ENCODE data around the gene NR1H2.

NR1H2 gene

GRCh38 chr19:50358483-50359327, 17.6 kb upstream of the NR1H2 start:
- FAIRE-seq (peak; percentile 77), DNase-seq (ENCODE audit: insufficient read length, low spot score) (peak; percentile 73)
- TF ChIP-seq SPI1 (IDR thresholded peaks at IDR 0.05; ENCODE audit: low read depth, low read length) (no peak), PAX5 (IDR thresholded peaks at IDR 0.05; ENCODE audit: insufficient read depth, low read length, severe bottlenecking) (no peak), POLR2A (IDR thresholded peaks at IDR 0.05; ENCODE audit: low read depth, low read length) (peak; percentile 69; the same call in 1 of the 2 replicates), TAF1 (IDR thresholded peaks at IDR 0.05; ENCODE audit: low read depth, low read length) (0 out of 2 replicates have a peak, but pooled peaks have one; percentile 37), POU2F2 (IDR thresholded peaks at IDR 0.05; ENCODE audit: low read depth, low read length) (peak; percentile 36; the same call in 1 of the 2 replicates), POLR2AphosphoS5 (IDR thresholded peaks at IDR 0.05; ENCODE audit: low read depth, low read length) (peak; percentile 76)

GRCh38 chr19:50359328-50359818, 16.9 kb upstream of the NR1H2 start:
- no peak for TF ChIP-seq POLR2A (IDR thresholded peaks at IDR 0.05; ENCODE audit: low read depth, low read length)
- TF ChIP-seq PAX5 (IDR thresholded peaks at IDR 0.05; ENCODE audit: insufficient read depth, low read length, severe bottlenecking) = no peak
- no peak for TF ChIP-seq TAF1 (IDR thresholded peaks at IDR 0.05; ENCODE audit: low read depth, low read length)
- no peak for TF ChIP-seq POU2F2 (IDR thresholded peaks at IDR 0.05; ENCODE audit: low read depth, low read length)
- no peak for TF ChIP-seq SPI1 (IDR thresholded peaks at IDR 0.05; ENCODE audit: low read depth, low read length)
- no peak for TF ChIP-seq POLR2AphosphoS5 (IDR thresholded peaks at IDR 0.05; ENCODE audit: low read depth, low read length)
- DNase-seq (ENCODE audit: insufficient read length, low spot score) (no peak), FAIRE-seq (no peak)

GRCh38 chr19:50361290-50362029, 14.8 kb upstream of the NR1H2 start:
- no peak for FAIRE-seq
- TF ChIP-seq PAX5 (IDR thresholded peaks at IDR 0.05; ENCODE audit: insufficient read depth, low read length, severe bottlenecking) (no peak), SPI1 (IDR thresholded peaks at IDR 0.05; ENCODE audit: low read depth, low read length) (peak; percentile 64), POLR2AphosphoS5 (IDR thresholded peaks at IDR 0.05; ENCODE audit: low read depth, low read length) (no peak)
- no peak for DNase-seq (ENCODE audit: insufficient read length, low spot score)

GRCh38 chr19:50362030-50362412, 14.2 kb upstream of the NR1H2 start:
- DNase-seq (ENCODE audit: insufficient read length, low spot score) (no peak), FAIRE-seq (no peak)
- no peak for TF ChIP-seq TAF1 (IDR thresholded peaks at IDR 0.05; ENCODE audit: low read depth, low read length)
- no peak for TF ChIP-seq POLR2AphosphoS5 (IDR thresholded peaks at IDR 0.05; ENCODE audit: low read depth, low read length)
- TF ChIP-seq POU2F2 (IDR thresholded peaks at IDR 0.05; ENCODE audit: low read depth, low read length) = no peak
- no peak for TF ChIP-seq SPI1 (IDR thresholded peaks at IDR 0.05; ENCODE audit: low read depth, low read length)

- FAIRE-seq (no peak), DNase-seq (ENCODE audit: insufficient read length, low spot score) (no peak)
- TF ChIP-seq POLR2A (IDR thresholded peaks at IDR 0.05; ENCODE audit: low read depth, low read length) = no peak
- TF ChIP-seq PAX5 (IDR thresholded peaks at IDR 0.05; ENCODE audit: insufficient read depth, low read length, severe bottlenecking) = no peak
- TF ChIP-seq POLR2AphosphoS5 (IDR thresholded peaks at IDR 0.05; ENCODE audit: low read depth, low read length) = no peak
- TF ChIP-seq POU2F2 (IDR thresholded peaks at IDR 0.05; ENCODE audit: low read depth, low read length) = no peak
- TF ChIP-seq SPI1 (IDR thresholded peaks at IDR 0.05; ENCODE audit: low read depth, low read length) = no peak
- no peak for TF ChIP-seq TAF1 (IDR thresholded peaks at IDR 0.05; ENCODE audit: low read depth, low read length)
Observed at GRCh38 chr19:50362656-50363424, 13.4 kb upstream of the NR1H2 start.

GRCh38 chr19:50365434-50366306, 10.6 kb upstream of the NR1H2 start, which contains the start of gene NAPSA:
TSS of gene NAPSA (minus strand) at chr19:50365639. CDS start at chr19:50365621, 18 bp downstream.
- FAIRE-seq = no peak
- TF ChIP-seq PAX5 (IDR thresholded peaks at IDR 0.05; ENCODE audit: insufficient read depth, low read length, severe bottlenecking) (no peak), POLR2A (IDR thresholded peaks at IDR 0.05; ENCODE audit: low read depth, low read length) (no peak), POLR2AphosphoS5 (IDR thresholded peaks at IDR 0.05; ENCODE audit: low read depth, low read length) (no peak), POU2F2 (IDR thresholded peaks at IDR 0.05; ENCODE audit: low read depth, low read length) (no peak), SPI1 (IDR thresholded peaks at IDR 0.05; ENCODE audit: low read depth, low read length) (no peak), TAF1 (IDR thresholded peaks at IDR 0.05; ENCODE audit: low read depth, low read length) (no peak)
- no peak for DNase-seq (ENCODE audit: insufficient read length, low spot score)

GRCh38 chr19:50368649-50369570, 7.3 kb upstream of the NR1H2 start:
- no peak for TF ChIP-seq POLR2A (IDR thresholded peaks at IDR 0.05; ENCODE audit: low read depth, low read length)
- TF ChIP-seq TAF1 (IDR thresholded peaks at IDR 0.05; ENCODE audit: low read depth, low read length) = 0 out of 2 replicates have a peak, but pooled peaks have one; percentile 14
- no peak for TF ChIP-seq SPI1 (IDR thresholded peaks at IDR 0.05; ENCODE audit: low read depth, low read length)
- TF ChIP-seq POLR2AphosphoS5 (IDR thresholded peaks at IDR 0.05; ENCODE audit: low read depth, low read length) = peak; percentile 31; the same call in 1 of the 2 replicates
- no peak for TF ChIP-seq PAX5 (IDR thresholded peaks at IDR 0.05; ENCODE audit: insufficient read depth, low read length, severe bottlenecking)
- no peak for TF ChIP-seq POU2F2 (IDR thresholded peaks at IDR 0.05; ENCODE audit: low read depth, low read length)
- DNase-seq (ENCODE audit: insufficient read length, low spot score) (peak; percentile 45), FAIRE-seq (peak; percentile 91)

Measured in GM12891 (cell line).